ENCODE data around the gene ZDHHC14. TPM values are rescaled to one million over a fixed set of nuclear protein-coding genes. Genes with fewer than 3 reads are reported as not detected.
"Not testable (repeated sequence)": the region's sequence is repeated elsewhere in the genome, so short reads cannot be mapped to it uniquely, and the experiment has no call there.

The ZDHHC14 gene
- total and polyA plus RNA-seq, 4 donors, result 12.3 to 46.8 (median 28.1) TPM

DNA sequence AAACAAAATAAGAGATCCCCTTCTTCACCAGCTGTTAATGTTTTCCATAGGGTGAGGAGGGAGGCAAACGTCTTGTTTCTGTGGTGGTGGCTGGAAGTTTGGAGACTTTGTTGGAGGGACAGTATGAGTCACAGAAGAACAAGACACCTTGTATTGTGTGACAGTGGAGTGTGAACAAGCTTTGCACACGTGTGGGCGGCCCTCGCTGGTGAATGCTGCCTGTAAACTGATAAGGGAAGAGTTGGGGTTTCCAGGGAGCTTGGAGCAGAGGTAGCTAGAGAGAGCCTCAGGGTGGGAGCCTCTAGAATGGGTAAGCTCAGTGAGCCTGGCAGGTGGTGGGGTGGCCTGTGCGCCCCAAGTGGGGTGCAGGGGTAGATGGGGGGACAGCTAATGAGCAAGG lies 78.3 kb downstream of the ZDHHC14 start:
- Histone ChIP-seq H3K4me3 (ENCODE audit: low read depth, low read length) (no peak overlapping the region), H3K27ac (ENCODE audit: low read depth, low read length) (no peak overlapping the region), H3K27me3 (ENCODE audit: control insufficient read depth, insufficient read depth, low read length) (no peaks in the 10 kb centered on the region), H3K9me3 (ENCODE audit: control insufficient read depth, insufficient read depth, low read length) (no peaks in the 10 kb centered on the region), H3K4me1 (ENCODE audit: control insufficient read depth, insufficient read depth, low read length) (peaks cover 47% of the 10 kb centered on the region), H3K36me3 (ENCODE audit: control insufficient read depth, insufficient read depth, low read length) (no peaks in the 10 kb centered on the region)
- DNase-seq (ENCODE audit: low read depth in 4 of 6, low spot score in 6 of 6), result no peak
- 84% methylated on average over 5 of the region's 5 CpGs for WGBS (ENCODE audit: insufficient coverage)

DNA sequence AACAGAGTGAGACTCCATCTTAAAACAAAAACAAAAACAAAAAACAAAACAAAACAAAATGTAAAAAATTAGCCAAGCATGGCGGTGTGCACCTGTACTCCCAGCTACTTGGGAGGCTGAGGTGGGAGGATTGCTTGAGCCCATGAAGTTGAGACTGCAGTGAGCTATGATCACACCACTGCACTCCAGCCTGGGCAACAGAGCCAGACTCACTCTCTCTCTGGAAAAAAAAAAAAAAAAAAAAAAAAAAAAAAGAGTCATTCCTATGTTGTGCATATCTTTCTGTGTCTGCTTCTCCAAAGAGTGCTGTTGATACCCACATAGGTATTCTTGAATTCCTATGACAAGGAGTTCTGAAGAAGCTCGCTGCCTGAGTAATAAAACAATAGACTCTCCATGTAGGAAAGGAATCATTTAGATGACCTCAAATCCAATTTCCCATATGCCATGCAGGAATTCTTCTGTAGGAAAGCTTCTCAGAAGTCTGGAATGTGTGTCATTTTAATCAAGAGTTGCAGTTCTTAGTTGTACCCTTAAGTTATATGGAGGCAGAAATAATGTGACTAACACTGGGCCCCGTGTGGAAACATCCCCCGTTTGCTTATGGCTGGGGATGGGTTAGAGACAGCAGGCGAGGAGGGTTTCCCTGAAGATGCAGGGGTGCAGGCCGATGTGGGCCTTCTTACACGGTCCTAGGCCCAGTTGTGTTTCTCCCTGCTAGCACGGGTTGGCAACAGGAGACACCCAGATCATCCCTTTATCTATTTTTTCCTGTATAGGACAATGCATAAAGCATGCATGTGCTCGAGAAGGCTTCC lies 79.4 kb downstream of the ZDHHC14 start:
- Histone ChIP-seq H3K9me3 (ENCODE audit: control insufficient read depth, insufficient read depth, low read length) (no peaks in the 10 kb centered on the region), H3K27ac (ENCODE audit: low read depth, low read length) (no peak overlapping the region), H3K27me3 (ENCODE audit: control insufficient read depth, insufficient read depth, low read length) (no peaks in the 10 kb centered on the region), H3K4me3 (ENCODE audit: low read depth, low read length) (no peak overlapping the region), H3K36me3 (ENCODE audit: control insufficient read depth, insufficient read depth, low read length) (no peaks in the 10 kb centered on the region), H3K4me1 (ENCODE audit: control insufficient read depth, insufficient read depth, low read length) (peaks cover 44% of the 10 kb centered on the region)
- 45% methylated on average over 4 of the region's 9 CpGs for WGBS (ENCODE audit: insufficient coverage)
- DNase-seq (ENCODE audit: low read depth in 4 of 6, low spot score in 6 of 6), result no peak

DNA sequence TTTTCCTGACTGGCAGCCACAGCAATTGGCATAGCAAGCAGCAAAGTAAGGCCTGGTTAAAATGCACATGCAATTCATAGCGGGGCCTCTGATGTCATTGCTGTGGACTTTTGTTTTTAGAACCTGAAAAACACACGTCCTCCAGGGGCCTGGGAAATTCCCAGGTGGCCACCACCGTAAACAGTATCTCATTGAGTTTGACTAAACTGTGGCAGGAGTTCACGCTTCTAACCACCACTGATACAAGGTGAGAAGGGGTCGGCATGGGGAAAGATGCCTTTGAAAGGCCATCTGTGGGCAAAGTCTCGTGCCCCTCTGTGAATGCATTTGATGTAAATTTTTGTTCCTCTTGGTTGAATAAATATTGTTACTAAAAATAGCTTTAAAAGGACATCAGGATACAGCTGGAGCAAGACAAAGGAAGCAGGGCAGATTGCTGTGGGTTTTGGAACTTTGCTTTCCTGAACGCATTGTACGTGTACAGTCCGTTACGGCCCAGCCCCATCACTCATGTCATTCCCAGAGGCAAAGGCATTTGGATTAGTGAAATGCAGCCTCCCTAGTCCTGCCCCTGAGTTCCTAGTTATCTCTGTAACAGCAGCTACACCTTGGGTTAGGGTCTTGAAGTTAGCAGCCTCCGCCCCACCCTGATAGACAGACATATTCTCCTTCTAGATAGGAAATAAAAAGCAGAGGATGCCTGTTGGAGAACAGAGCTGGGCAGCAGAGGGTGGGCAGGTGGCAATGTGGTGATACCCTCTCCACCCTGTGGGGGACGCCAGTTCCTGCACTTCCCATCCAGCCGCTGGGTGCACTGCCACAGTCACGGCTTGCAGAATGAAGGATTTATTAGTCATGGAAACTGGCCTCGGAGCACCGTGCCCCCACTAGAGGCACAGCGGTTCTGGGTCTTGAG lies 80.3 kb downstream of the ZDHHC14 start:
- Histone ChIP-seq H3K27me3 (ENCODE audit: control insufficient read depth, insufficient read depth, low read length) (no peaks in the 10 kb centered on the region), H3K4me1 (ENCODE audit: control insufficient read depth, insufficient read depth, low read length) (peaks cover 43% of the 10 kb centered on the region), H3K9me3 (ENCODE audit: control insufficient read depth, insufficient read depth, low read length) (no peaks in the 10 kb centered on the region), H3K27ac (ENCODE audit: low read depth, low read length) (no peak overlapping the region), H3K36me3 (ENCODE audit: control insufficient read depth, insufficient read depth, low read length) (no peaks in the 10 kb centered on the region), H3K4me3 (ENCODE audit: low read depth, low read length) (no peak overlapping the region)
- WGBS (ENCODE audit: insufficient coverage), result 47% methylated on average over 9 of the region's 17 CpGs
- peak in 1 of 6 donors; percentile 25 for DNase-seq (ENCODE audit: low read depth in 4 of 6, low spot score in 6 of 6)

DNA sequence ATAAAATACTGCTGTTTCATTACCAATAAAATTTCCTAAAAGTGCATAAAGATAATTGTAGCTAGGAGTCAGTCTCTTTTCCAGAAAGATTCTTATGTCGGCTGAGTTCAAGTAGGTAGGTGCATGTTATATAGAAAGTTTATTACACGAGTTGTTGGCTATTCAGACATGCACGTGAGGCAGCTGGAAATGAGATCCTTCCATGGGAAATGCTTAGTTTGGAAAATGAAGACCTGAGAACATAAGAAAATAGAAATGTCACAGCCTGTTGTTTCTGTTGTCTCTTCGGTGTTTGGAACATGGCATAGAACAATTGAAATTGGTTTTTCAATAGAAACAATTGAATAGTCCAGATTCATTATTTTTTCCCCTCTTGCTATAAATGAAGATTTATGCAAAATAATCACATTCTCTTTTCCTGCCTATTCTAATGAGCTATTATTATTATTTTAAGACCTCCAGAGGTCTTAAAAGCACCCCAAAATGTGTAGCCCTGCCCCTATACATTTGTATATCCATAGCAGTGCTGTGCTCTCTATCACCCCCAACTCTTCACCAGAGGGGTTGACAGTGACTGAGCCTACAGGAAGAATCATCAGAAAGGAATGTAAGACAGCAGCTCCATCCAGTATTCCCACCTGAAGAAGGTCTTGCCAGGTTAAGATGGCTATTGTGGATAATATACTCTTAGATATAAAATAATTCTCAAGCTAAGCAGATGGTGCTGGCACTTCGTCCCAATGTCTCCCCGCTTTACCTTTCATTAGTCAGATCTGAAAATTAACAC lies 82.2 kb downstream of the ZDHHC14 start:
- Histone ChIP-seq H3K27ac (ENCODE audit: low read depth, low read length) (peak overlapping the region; percentile 30), H3K36me3 (ENCODE audit: control insufficient read depth, insufficient read depth, low read length) (no peaks in the 10 kb centered on the region), H3K9me3 (ENCODE audit: control insufficient read depth, insufficient read depth, low read length) (no peaks in the 10 kb centered on the region), H3K4me1 (ENCODE audit: control insufficient read depth, insufficient read depth, low read length) (peaks cover 31% of the 10 kb centered on the region), H3K27me3 (ENCODE audit: control insufficient read depth, insufficient read depth, low read length) (no peaks in the 10 kb centered on the region), H3K4me3 (ENCODE audit: low read depth, low read length) (no peak overlapping the region)
- no peak for DNase-seq (ENCODE audit: low read depth in 4 of 6, low spot score in 6 of 6)
- 68% methylated on average over 5 of the region's 6 CpGs for WGBS (ENCODE audit: insufficient coverage)

DNA sequence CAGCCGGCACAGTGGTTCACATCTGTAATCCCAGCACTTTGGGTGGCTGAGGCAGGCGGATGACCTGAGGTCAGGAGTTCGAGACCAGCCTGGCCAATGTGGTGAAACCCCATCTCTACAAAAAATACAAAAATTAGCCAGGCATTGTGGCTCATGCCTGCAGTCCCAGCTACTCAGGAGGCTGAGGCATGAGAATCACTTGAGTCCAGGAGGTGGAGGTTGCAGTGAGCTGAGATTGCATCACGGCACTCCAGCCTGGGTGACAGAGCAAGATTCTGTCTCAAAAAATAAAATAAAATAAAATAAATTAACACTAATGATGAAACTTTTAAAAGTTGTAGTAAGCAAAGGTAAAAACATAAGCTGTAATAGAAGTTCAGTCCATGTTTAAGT lies 82.7 kb downstream of the ZDHHC14 start:
- not testable (repeated sequence) for H3K4me3 ChIP-seq (ENCODE audit: low read depth, low read length); H3K27me3 ChIP-seq (ENCODE audit: control insufficient read depth, insufficient read depth, low read length); H3K9me3 ChIP-seq (ENCODE audit: control insufficient read depth, insufficient read depth, low read length); DNase-seq (ENCODE audit: low read depth in 4 of 6, low spot score in 6 of 6); H3K36me3 ChIP-seq (ENCODE audit: control insufficient read depth, insufficient read depth, low read length); H3K27ac ChIP-seq (ENCODE audit: low read depth, low read length)
- H3K4me1 ChIP-seq (ENCODE audit: control insufficient read depth, insufficient read depth, low read length), result peaks cover 31% of the 10 kb centered on the region
- 97% methylated on average over 2 of the region's 4 CpGs for WGBS (ENCODE audit: insufficient coverage)

DNA sequence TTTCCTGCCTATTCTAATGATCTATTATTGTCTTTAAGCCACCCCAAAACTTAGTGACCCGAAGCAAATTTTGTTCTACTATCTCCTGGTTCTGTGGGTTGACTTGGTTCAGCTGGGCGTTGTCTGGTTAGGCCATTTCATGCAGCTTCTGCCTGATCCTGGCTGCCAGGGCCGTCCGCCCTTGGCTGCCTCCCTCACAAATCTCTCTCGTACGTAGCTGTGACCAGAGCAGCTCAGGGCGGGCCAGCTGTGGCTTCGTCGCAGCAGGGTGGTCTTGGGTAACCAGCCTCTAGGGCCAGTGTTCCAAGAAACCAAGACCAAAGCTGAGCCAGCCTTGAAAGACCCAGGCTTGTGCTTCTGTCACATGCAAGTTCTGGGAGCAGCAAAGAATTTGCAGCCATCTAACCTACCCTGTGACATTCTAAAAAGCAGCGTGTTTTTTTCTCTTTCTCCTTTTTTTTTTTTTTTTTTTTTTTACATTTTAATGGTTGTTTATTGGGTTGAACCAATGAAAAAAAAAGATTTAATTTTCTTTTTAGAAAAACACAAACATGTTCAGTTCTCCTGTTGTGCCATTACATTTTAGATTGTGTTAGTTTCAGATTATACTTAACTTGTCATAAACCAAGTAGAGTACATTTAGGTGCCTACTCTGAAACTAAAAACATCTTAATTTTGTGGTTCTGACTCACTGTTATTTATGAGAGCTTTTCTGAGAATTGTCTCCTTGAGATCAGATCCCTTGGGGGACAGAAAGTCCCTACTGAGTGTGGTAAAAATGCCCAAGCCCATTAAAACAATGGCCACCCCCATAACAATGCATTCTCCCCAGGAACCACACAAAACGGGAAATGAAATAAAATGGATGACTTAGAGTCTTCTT lies 83.9 kb downstream of the ZDHHC14 start:
- Histone ChIP-seq H3K4me3 (ENCODE audit: low read depth, low read length) (no peak overlapping the region), H3K36me3 (ENCODE audit: control insufficient read depth, insufficient read depth, low read length) (no peaks in the 10 kb centered on the region), H3K9me3 (ENCODE audit: control insufficient read depth, insufficient read depth, low read length) (no peaks in the 10 kb centered on the region), H3K27ac (ENCODE audit: low read depth, low read length) (no peak overlapping the region), H3K4me1 (ENCODE audit: control insufficient read depth, insufficient read depth, low read length) (peaks cover 31% of the 10 kb centered on the region), H3K27me3 (ENCODE audit: control insufficient read depth, insufficient read depth, low read length) (no peaks in the 10 kb centered on the region)
- DNase-seq (ENCODE audit: low read depth in 4 of 6, low spot score in 6 of 6), result no peak
- WGBS (ENCODE audit: insufficient coverage), result 89% methylated on average over 10 of the region's 11 CpGs

DNA sequence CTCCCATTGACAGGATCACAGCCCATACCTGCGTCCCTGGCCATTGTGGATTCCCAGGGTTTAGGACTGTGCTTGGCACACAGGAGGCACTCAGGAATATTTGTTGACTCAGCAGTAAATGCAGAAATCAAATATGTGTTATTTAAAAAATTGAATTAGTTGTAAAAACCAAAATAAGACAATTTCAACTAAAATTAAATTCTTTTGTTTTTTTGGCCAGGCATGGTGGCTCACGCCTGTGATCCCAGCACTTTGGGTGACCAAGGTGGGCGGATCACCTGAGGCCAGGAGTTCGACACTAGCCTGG lies 85.3 kb downstream of the ZDHHC14 start:
- no peaks in the 10 kb centered on the region for H3K9me3 ChIP-seq (ENCODE audit: control insufficient read depth, insufficient read depth, low read length)
- peaks cover 25% of the 10 kb centered on the region for H3K4me1 ChIP-seq (ENCODE audit: control insufficient read depth, insufficient read depth, low read length)
- no peak for DNase-seq (ENCODE audit: low read depth in 4 of 6, low spot score in 6 of 6)
- no peak overlapping the region for H3K4me3 ChIP-seq (ENCODE audit: low read depth, low read length)
- 100% methylated on average over 2 of the region's 4 CpGs for WGBS (ENCODE audit: insufficient coverage)
- H3K27me3 ChIP-seq (ENCODE audit: control insufficient read depth, insufficient read depth, low read length), result no peaks in the 10 kb centered on the region
- no peaks in the 10 kb centered on the region for H3K36me3 ChIP-seq (ENCODE audit: control insufficient read depth, insufficient read depth, low read length)
- no peak overlapping the region for H3K27ac ChIP-seq (ENCODE audit: low read depth, low read length)

DNA sequence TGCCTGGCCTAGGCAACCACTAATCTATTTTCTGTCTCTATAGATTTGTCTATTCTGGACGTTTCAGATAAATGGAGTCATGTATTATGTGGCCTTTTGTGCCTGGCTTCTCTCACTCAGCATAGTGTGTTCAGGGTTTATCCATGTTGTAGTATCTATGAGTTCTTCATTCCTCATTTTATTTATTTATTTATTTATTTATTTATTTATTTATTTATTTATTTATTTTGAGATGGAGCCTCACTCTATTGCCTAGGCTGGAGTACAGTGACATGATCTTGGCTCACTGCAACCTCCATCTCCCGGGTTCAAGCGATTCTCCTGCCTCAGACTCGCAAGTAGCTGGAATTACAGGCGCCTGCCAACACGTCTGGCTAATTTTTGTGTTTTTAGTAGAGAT lies 86.3 kb downstream of the ZDHHC14 start:
- H3K9me3 ChIP-seq (ENCODE audit: control insufficient read depth, insufficient read depth, low read length); DNase-seq (ENCODE audit: low read depth in 4 of 6, low spot score in 6 of 6); H3K27ac ChIP-seq (ENCODE audit: low read depth, low read length); H3K4me3 ChIP-seq (ENCODE audit: low read depth, low read length); H3K27me3 ChIP-seq (ENCODE audit: control insufficient read depth, insufficient read depth, low read length); H3K36me3 ChIP-seq (ENCODE audit: control insufficient read depth, insufficient read depth, low read length): not testable (repeated sequence)
- WGBS (ENCODE audit: insufficient coverage), result 100% methylated on average over 5 of the region's 6 CpGs
- peaks cover 28% of the 10 kb centered on the region for H3K4me1 ChIP-seq (ENCODE audit: control insufficient read depth, insufficient read depth, low read length)

DNA sequence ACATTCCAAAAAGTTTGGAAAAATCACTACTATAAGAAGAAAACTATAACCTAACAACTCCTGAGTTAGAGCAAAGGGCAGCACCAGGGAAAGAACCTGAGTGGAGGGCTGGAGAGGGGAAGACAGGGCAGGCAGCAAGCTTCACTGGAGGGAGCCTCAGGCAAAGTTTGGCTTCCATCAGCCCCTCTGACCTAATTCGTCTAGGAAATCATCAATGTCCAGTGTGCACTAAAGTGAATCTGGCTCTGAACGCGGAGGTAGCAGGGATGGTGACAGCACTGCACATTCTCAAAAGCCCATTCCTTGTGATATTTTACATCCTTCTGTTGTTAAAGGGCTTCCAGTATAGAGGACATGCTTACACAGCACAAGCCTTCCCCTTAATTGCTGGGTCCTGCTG lies 87.1 kb downstream of the ZDHHC14 start:
- no peak overlapping the region for H3K27ac ChIP-seq (ENCODE audit: low read depth, low read length)
- WGBS (ENCODE audit: insufficient coverage), result 88% methylated on average over 3 of the region's 3 CpGs
- no peak overlapping the region for H3K4me3 ChIP-seq (ENCODE audit: low read depth, low read length)
- H3K4me1 ChIP-seq (ENCODE audit: control insufficient read depth, insufficient read depth, low read length), result peaks cover 24% of the 10 kb centered on the region
- no peaks in the 10 kb centered on the region for H3K9me3 ChIP-seq (ENCODE audit: control insufficient read depth, insufficient read depth, low read length)
- DNase-seq (ENCODE audit: low read depth in 4 of 6, low spot score in 6 of 6), result no peak
- H3K36me3 ChIP-seq (ENCODE audit: control insufficient read depth, insufficient read depth, low read length), result no peaks in the 10 kb centered on the region
- no peaks in the 10 kb centered on the region for H3K27me3 ChIP-seq (ENCODE audit: control insufficient read depth, insufficient read depth, low read length)

Data from spinal cord (tissue), 10 donors.